ENCODE data around the gene ZNF672. TPM values are rescaled to one million over a fixed set of nuclear protein-coding genes. Genes with fewer than 3 reads are reported as not detected.

The ZNF672 gene
- total RNA-seq, 1 experiment from 2014 or later, result 29.1 TPM

- Mint-ChIP-seq H3K4me1 (ENCODE audit: low read depth, unreplicated experiment) (no peaks in the 10 kb centered on the region), H3K9me3 (ENCODE audit: unreplicated experiment) (no peaks in the 10 kb centered on the region), H3K27me3 (ENCODE audit: insufficient read depth, unreplicated experiment) (no peaks in the 10 kb centered on the region), H3K4me3 (ENCODE audit: unreplicated experiment) (no peak overlapping the region), H3K27ac (ENCODE audit: unreplicated experiment) (no peak overlapping the region), H3K36me3 (ENCODE audit: insufficient read depth, unreplicated experiment) (peaks cover 54% of the 10 kb centered on the region)
- H3K4me1 ChIP-seq, result no peaks in the 10 kb centered on the region
- CTCF ChIA-PET, result no interaction called here
- H3K36me3 ChIP-seq (ENCODE audit: control insufficient read depth, insufficient read depth, low read length), result peaks cover 1% of the 10 kb centered on the region; the same call in 1 of the 2 replicates
- BruUV-seq (replicated peaks), result no TSS peak
- H3K4me3 ChIP-seq (ENCODE audit: low read depth, low read length), result no peak overlapping the region
- intact Hi-C loops (cut with micrococcal nuclease; ENCODE audit: unreplicated experiment), result no loop called here
- no peak for DNase-seq
- no peak for TF ChIP-seq CTCF (IDR thresholded peaks at IDR 0.05; ENCODE audit: insufficient read depth in 1 of 2, low read depth in 1 of 2, low read length in 1 of 2, severe bottlenecking in 1 of 2, unreplicated experiment in 1 of 2)
- no peaks in the 10 kb centered on the region for H3K27me3 ChIP-seq (replicated peaks; ENCODE audit: control insufficient read depth, insufficient read depth, low read length)
- no peaks in the 10 kb centered on the region for H3K9me3 ChIP-seq
- POLR2A ChIA-PET, result interaction anchor here (0.7 kb wide), 1 partner anchor 13 kb away, joined by 5 read pairs; no protein-coding TSS in a partner anchor
Observed at GRCh38 chr1:248812736-248813425, 25.1 kb upstream of the ZNF672 start.

DNA sequence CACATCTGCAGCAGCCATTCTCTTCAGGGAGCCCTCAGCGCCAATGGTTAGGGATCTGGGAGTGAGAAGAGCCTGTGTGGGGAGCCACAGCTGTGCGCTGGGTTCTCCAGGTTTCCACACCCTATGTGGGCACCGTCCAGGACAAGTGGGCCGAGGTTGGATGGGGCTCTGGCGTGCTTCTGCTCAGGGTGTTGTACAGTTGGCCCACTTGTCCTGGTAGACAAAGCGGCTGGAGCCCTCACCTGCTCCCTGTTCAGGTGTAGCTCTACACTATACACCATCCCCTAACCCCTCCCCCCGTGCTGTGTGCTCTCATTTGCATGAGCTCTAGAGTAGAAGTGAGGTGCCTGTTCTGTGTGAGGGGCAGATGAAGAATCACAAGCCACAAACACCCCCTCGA lies 24.5 kb upstream of the ZNF672 start:
- Histone ChIP-seq H3K27me3 (replicated peaks; ENCODE audit: control insufficient read depth, insufficient read depth, low read length) (no peaks in the 10 kb centered on the region), H3K4me3 (ENCODE audit: low read depth, low read length) (no peak overlapping the region), H3K36me3 (ENCODE audit: control insufficient read depth, insufficient read depth, low read length) (peaks cover 1% of the 10 kb centered on the region; the same call in 1 of the 2 replicates), H3K9me3 (no peaks in the 10 kb centered on the region), H3K4me1 (no peaks in the 10 kb centered on the region)
- Mint-ChIP-seq H3K4me1 (ENCODE audit: low read depth, unreplicated experiment) (no peaks in the 10 kb centered on the region), H3K36me3 (ENCODE audit: insufficient read depth, unreplicated experiment) (peaks cover 60% of the 10 kb centered on the region), H3K4me3 (ENCODE audit: unreplicated experiment) (no peak overlapping the region), H3K27ac (ENCODE audit: unreplicated experiment) (no peak overlapping the region), H3K9me3 (ENCODE audit: unreplicated experiment) (no peaks in the 10 kb centered on the region), H3K27me3 (ENCODE audit: insufficient read depth, unreplicated experiment) (no peaks in the 10 kb centered on the region)
- no TSS peak for BruUV-seq (replicated peaks)
- intact Hi-C loops (cut with micrococcal nuclease; ENCODE audit: unreplicated experiment), result no loop called here
- no peak for TF ChIP-seq CTCF (IDR thresholded peaks at IDR 0.05; ENCODE audit: insufficient read depth in 1 of 2, low read depth in 1 of 2, low read length in 1 of 2, severe bottlenecking in 1 of 2, unreplicated experiment in 1 of 2)
- DNase-seq, result no peak
- ChIA-PET CTCF (no interaction called here), POLR2A (no interaction called here)

GRCh38 chr1:248814351-248814750 lies 23.7 kb upstream of the ZNF672 start:
- Mint-ChIP-seq H3K4me3 (ENCODE audit: unreplicated experiment) (no peak overlapping the region), H3K27me3 (ENCODE audit: insufficient read depth, unreplicated experiment) (no peaks in the 10 kb centered on the region), H3K36me3 (ENCODE audit: insufficient read depth, unreplicated experiment) (peaks cover 60% of the 10 kb centered on the region), H3K4me1 (ENCODE audit: low read depth, unreplicated experiment) (no peaks in the 10 kb centered on the region), H3K27ac (ENCODE audit: unreplicated experiment) (no peak overlapping the region), H3K9me3 (ENCODE audit: unreplicated experiment) (no peaks in the 10 kb centered on the region)
- no peak for DNase-seq
- ChIA-PET CTCF (no interaction called here), POLR2A (no interaction called here)
- H3K9me3 ChIP-seq, result no peaks in the 10 kb centered on the region
- H3K4me1 ChIP-seq, result no peaks in the 10 kb centered on the region
- intact Hi-C loops (cut with micrococcal nuclease; ENCODE audit: unreplicated experiment), result no loop called here
- no peaks in the 10 kb centered on the region for H3K27me3 ChIP-seq (replicated peaks; ENCODE audit: control insufficient read depth, insufficient read depth, low read length)
- TF ChIP-seq CTCF (IDR thresholded peaks at IDR 0.05; ENCODE audit: insufficient read depth in 1 of 2, low read depth in 1 of 2, low read length in 1 of 2, severe bottlenecking in 1 of 2, unreplicated experiment in 1 of 2), result no peak
- H3K36me3 ChIP-seq (ENCODE audit: control insufficient read depth, insufficient read depth, low read length), result peaks cover 1% of the 10 kb centered on the region; the same call in 1 of the 2 replicates
- H3K4me3 ChIP-seq (ENCODE audit: low read depth, low read length), result no peak overlapping the region
- BruUV-seq (replicated peaks), result no TSS peak

Data from Caco-2 (cell line).